Measurements from ENCODE around the gene MTG1. TPM values are rescaled to one million over a fixed set of nuclear protein-coding genes. Genes with fewer than 3 reads are reported as not detected.

Gene MTG1
- total RNA-seq, 1 donor from 2014 or later, result 90.5 TPM

DNA sequence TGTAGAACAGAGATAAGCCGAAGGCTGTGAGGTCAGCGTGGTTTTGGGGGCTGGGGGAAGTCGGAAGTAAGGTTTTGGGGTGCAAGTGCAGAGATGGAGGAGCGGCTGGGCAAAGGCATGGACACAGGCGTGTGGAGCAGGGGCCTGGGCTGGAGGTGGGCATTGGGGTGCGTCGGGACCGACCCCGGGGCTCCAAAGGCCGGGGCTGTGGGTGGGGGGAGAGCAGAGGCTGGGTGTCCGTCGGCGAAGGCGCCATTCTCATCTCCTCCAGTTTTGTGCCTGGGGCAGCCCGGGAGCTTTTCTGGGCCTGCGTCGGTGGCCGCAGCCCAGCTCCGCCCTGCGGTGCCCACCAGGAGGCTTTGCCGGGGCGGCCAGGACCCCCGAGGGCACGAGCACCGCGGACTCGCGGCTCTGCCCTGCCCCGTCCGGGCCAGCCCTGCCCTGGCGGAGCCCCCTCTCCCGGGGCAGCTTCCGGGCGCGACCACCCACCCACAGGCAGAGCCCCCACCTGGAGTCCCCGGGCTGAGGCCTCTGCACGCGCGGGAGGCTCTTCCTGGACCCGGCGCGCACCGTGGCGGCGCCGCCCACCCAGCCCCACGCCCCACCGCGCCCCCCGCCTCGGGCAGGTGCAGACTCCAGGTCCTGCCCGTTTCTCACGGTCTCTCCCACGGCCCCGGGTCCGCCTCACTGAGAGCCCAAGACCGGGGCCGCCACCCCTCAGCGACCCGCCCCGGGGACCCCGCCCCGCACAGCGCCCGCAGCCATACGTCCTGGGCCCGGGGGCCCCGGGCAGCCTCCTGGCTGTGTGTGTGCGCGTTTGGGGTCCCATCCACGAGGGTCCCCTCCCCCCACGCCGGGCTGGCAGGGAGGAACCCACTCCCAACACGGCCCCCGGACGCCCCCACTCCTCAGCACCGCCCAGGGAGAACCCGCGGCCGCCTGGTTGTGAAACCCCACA lies 52.1 kb downstream of the MTG1 start:
- DNase-seq (ENCODE audit: low spot score in 2 of 2, unreplicated experiment in 2 of 2), result no peak
- H3K9me3 Mint-ChIP-seq, result peaks cover 52% of the 10 kb centered on the region

DNA sequence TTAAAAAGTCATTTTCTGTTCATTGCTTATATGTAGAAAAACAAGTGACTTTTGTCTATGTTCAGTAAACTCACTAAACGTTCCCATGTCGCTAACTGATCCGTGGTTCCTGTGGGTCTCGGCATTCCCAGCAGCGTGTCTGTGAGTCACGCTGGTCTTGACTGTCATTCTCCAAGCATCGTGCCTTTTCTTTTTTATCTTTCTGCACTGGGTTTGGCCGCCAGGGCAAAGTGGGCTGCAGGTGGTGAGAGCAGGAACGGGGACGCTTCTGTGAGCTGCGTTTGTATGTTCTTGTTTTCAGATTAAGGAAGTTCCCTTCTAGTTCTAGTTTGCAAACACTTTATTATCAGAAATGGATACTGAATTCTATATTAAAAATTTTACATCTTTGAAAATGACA lies 53.0 kb downstream of the MTG1 start:
- H3K4me1 Mint-ChIP-seq, result no peaks in the 10 kb centered on the region
- peaks cover 59% of the 10 kb centered on the region for H3K9me3 Mint-ChIP-seq
- no peak overlapping the region for H3K4me3 Mint-ChIP-seq
- DNase-seq (ENCODE audit: low spot score in 2 of 2, unreplicated experiment in 2 of 2), result no peak
- H3K27ac Mint-ChIP-seq, result no peak overlapping the region
- H3K27me3 Mint-ChIP-seq (ENCODE audit: low read depth), result no peaks in the 10 kb centered on the region
- TF ChIP-seq, protein P1, sequence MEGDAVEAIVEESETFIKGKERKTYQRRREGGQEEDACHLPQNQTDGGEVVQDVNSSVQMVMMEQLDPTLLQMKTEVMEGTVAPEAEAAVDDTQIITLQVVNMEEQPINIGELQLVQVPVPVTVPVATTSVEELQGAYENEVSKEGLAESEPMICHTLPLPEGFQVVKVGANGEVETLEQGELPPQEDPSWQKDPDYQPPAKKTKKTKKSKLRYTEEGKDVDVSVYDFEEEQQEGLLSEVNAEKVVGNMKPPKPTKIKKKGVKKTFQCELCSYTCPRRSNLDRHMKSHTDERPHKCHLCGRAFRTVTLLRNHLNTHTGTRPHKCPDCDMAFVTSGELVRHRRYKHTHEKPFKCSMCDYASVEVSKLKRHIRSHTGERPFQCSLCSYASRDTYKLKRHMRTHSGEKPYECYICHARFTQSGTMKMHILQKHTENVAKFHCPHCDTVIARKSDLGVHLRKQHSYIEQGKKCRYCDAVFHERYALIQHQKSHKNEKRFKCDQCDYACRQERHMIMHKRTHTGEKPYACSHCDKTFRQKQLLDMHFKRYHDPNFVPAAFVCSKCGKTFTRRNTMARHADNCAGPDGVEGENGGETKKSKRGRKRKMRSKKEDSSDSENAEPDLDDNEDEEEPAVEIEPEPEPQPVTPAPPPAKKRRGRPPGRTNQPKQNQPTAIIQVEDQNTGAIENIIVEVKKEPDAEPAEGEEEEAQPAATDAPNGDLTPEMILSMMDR (IDR thresholded peaks at IDR 0.05; ENCODE audit: unreplicated experiment), result no peak
- H3K36me3 Mint-ChIP-seq, result peaks cover 34% of the 10 kb centered on the region

More for the DNA sequence above, 52.1 kb downstream of the MTG1 start:
- H3K27me3 Mint-ChIP-seq (ENCODE audit: low read depth), result no peaks in the 10 kb centered on the region
- H3K27ac Mint-ChIP-seq, result no peak overlapping the region
- H3K36me3 Mint-ChIP-seq, result peaks cover 30% of the 10 kb centered on the region
- TF ChIP-seq, protein P1 (IDR thresholded peaks at IDR 0.05; ENCODE audit: unreplicated experiment), result no peak
- H3K4me1 Mint-ChIP-seq, result no peaks in the 10 kb centered on the region
- H3K4me3 Mint-ChIP-seq, result no peak overlapping the region

GRCh38 chr10:133448120-133448519 lies 54.2 kb downstream of the MTG1 start:
- no peak for DNase-seq (ENCODE audit: low spot score in 2 of 2, unreplicated experiment in 2 of 2)
- Mint-ChIP-seq H3K9me3 (peaks cover 58% of the 10 kb centered on the region), H3K27me3 (ENCODE audit: low read depth) (no peaks in the 10 kb centered on the region), H3K4me3 (no peak overlapping the region), H3K27ac (no peak overlapping the region), H3K36me3 (peaks cover 30% of the 10 kb centered on the region), H3K4me1 (no peaks in the 10 kb centered on the region)
- TF ChIP-seq, protein P1 (IDR thresholded peaks at IDR 0.05; ENCODE audit: unreplicated experiment), result no peak

GRCh38 chr10:133451346-133451745 lies 57.4 kb downstream of the MTG1 start:
- Mint-ChIP-seq H3K36me3 (peaks cover 23% of the 10 kb centered on the region), H3K9me3 (peaks cover 60% of the 10 kb centered on the region), H3K27me3 (ENCODE audit: low read depth) (no peaks in the 10 kb centered on the region), H3K4me1 (no peaks in the 10 kb centered on the region), H3K27ac (no peak overlapping the region), H3K4me3 (no peak overlapping the region)
- DNase-seq (ENCODE audit: low spot score in 2 of 2, unreplicated experiment in 2 of 2), result no peak
- TF ChIP-seq, protein P1 (IDR thresholded peaks at IDR 0.05; ENCODE audit: unreplicated experiment), result no peak

DNA sequence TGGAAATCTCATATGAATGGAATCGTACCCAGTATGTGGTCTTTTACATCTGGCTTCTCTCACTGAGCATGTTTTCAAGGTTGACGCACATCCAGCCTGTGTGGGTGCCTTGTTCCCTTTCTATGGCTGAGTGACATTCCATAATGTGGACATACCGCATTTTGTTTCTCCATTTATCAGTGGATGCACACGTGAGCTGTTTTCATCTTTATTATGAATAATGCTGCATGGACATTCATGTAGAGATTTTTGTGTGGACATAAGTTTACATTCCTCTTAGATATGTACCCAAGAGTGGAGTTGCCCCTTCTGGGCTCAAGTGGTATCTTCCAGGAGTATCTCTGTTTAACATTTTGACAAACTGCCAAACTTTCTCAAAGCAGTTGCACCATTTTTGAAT lies 58.5 kb downstream of the MTG1 start:
- TF ChIP-seq, protein P1 (IDR thresholded peaks at IDR 0.05; ENCODE audit: unreplicated experiment), result no peak
- Mint-ChIP-seq H3K27ac (no peak overlapping the region), H3K27me3 (ENCODE audit: low read depth) (no peaks in the 10 kb centered on the region), H3K9me3 (peaks cover 52% of the 10 kb centered on the region), H3K4me3 (no peak overlapping the region), H3K4me1 (no peaks in the 10 kb centered on the region), H3K36me3 (peaks cover 17% of the 10 kb centered on the region)
- DNase-seq (ENCODE audit: low spot score in 2 of 2, unreplicated experiment in 2 of 2), result no peak
